Spinal cord (tissue), 10 donors: ENCODE measurements around the gene RFX8. TPM values are rescaled to one million over a fixed set of nuclear protein-coding genes. Genes with fewer than 3 reads are reported as not detected.
"Not testable (repeated sequence)": the region's sequence is repeated elsewhere in the genome, so short reads cannot be mapped to it uniquely, and the experiment has no call there.

Source experiments
- DNase-seq, 6 donors: peaks; one replicate each; pipeline versions ENCODE4 v3.0.0 to v3.0.0-alpha.2; 2013 to 2015; ENCODE audit warnings: low spot score in 6 of 6, low read depth in 4 of 6
- H3K27ac ChIP-seq: one replicate; pipeline ENCODE4 v1.5.1; 2013; ENCODE audit warnings: low read depth, low read length, control low read depth
- H3K27me3 ChIP-seq: one replicate; pipeline ENCODE4 v1.6.1; 2013; ENCODE audit warnings: low read length; ENCODE audit not compliant: control insufficient read depth, insufficient read depth
- H3K36me3 ChIP-seq: one replicate; pipeline ENCODE4 v1.6.1; 2013; ENCODE audit warnings: low read length; ENCODE audit not compliant: control insufficient read depth, insufficient read depth
- H3K4me1 ChIP-seq: one replicate; pipeline ENCODE4 v1.6.1; 2013; ENCODE audit warnings: low read length; ENCODE audit not compliant: control insufficient read depth, insufficient read depth
- H3K4me3 ChIP-seq: one replicate; pipeline ENCODE4 v1.5.1; 2013; ENCODE audit warnings: low read depth, low read length, control low read depth
- H3K9me3 ChIP-seq: one replicate; pipeline ENCODE4 v1.6.1; 2013; ENCODE audit warnings: low read length; ENCODE audit not compliant: control insufficient read depth, insufficient read depth
- WGBS: methylation state at CpG from one replicate; pipeline ENCODE4 v1.1.5; 2013; ENCODE audit warnings: missing lambda C conversion rate; ENCODE audit not compliant: insufficient coverage; 5-methylcytosine and 5-hydroxymethylcytosine counted together
- polyA plus RNA-seq, 2 donors: library from polyadenylated mRNA; unstranded; fragments of 120-200 nt; gene quantifications; one replicate each; pipeline ENCODE4 v1.2.1, GENCODE V29; 2013; ENCODE audit not compliant: insufficient read length in 2 of 2
- total RNA-seq, 2 donors: library from RNA; depleted of rRNA in 1 of 2; stranded (reverse); fragments of 120-200 nt in 1 of 2; fragments of >200 nt in 1 of 2; gene quantifications; one replicate each; pipeline versions ENCODE4 v1.2.3 to v1.2.4, GENCODE V29; 2013 to 2014
- donor health status: healthy.

The RFX8 gene
- total and polyA plus RNA-seq, 4 donors: 0.66 to 1.4 (median 1.1) TPM

DNA sequence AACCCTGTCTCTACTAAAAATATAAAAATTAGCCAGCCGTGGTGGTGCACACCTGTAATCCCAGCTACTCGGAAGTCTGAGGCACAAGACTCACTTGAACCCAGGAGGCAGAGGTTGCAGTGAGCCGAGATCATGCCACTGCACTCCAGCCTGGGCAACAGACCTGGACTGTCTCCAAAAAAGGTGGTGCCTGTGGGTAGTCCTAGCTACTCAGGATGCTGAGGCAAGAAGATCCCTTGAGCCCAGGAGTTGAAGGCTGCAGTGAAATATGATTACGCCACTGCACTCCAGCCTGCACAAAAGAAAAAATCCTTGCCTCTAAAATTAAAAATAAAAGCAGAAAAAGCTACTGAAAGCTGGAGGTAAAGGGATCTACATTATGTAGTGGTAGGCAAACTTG lies 122.3 kb downstream of the RFX8 start:
- not testable (repeated sequence) for H3K4me3 ChIP-seq, DNase-seq, H3K27me3 ChIP-seq, H3K27ac ChIP-seq, H3K36me3 ChIP-seq, H3K4me1 ChIP-seq, H3K9me3 ChIP-seq
- WGBS: 88% methylated on average over 3 of the region's 4 CpGs

DNA sequence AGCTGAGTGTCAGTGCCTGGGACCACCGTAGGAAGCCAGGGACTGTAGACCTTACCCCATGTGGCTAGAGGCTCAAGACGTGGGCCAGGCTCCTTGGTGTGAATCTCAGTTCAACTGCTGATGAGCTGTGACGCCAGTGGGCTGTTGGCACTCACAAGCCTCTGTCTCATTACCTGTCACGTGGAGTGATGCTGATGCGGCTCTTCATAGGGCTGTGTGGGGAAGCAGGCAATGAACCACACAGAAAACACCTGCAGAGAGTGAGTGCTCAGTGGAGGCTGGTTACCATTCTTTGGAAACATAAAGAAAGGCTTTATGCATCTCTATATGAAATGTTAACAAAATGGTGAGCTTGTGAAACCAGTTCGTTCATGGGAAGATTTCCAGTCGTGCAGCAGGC lies 123.7 kb downstream of the RFX8 start:
- 74% methylated on average over 7 of the region's 7 CpGs for WGBS
- Histone ChIP-seq H3K27me3 (no peaks in the 10 kb centered on the region), H3K4me1 (peaks cover 7% of the 10 kb centered on the region), H3K36me3 (no peaks in the 10 kb centered on the region), H3K9me3 (no peaks in the 10 kb centered on the region), H3K4me3 (no peak overlapping the region), H3K27ac (no peak overlapping the region)
- DNase-seq: no peak

DNA sequence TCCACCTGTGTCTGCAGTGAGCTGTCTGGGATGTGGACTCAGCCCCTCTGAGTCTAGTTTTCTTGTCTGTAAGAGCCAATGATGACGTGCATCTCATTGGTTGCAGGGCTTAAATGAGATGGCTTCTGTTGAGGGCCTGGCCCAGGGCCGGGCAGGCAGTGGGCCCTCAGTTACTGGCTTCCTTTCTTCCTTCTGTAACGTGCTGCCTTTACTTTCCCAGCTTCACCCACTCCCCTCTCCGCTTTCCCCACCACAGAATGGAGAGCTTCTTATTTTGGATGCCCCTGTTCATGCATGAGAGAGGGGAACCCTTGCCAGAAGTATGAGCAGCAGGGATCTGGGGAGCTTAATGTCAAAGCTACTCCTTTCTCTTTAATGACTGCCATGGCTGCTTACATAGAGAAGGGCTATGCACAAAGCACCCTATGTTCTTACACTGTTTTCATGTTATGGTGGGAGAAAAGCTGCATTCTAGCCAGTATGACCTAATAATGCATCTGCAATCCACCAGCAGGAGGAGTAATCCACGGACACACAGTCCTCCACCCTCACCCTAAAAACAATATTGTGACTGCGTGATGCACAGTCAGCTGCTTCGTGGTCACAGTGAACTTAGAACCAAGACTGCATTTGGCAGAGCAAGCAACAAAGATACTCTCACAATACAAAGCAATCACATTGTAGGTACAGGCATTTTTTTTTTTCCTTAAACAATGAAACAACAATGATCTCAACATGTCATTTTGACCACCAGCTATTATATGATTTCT lies 124.8 kb downstream of the RFX8 start:
- H3K4me1 ChIP-seq: peaks cover 7% of the 10 kb centered on the region
- WGBS: 77% methylated on average over 4 of the region's 7 CpGs
- H3K36me3 ChIP-seq: no peaks in the 10 kb centered on the region
- H3K9me3 ChIP-seq: no peaks in the 10 kb centered on the region
- no peak overlapping the region for H3K27ac ChIP-seq
- DNase-seq: peak in 1 of 6 donors; percentile 34
- no peak overlapping the region for H3K4me3 ChIP-seq
- no peaks in the 10 kb centered on the region for H3K27me3 ChIP-seq

DNA sequence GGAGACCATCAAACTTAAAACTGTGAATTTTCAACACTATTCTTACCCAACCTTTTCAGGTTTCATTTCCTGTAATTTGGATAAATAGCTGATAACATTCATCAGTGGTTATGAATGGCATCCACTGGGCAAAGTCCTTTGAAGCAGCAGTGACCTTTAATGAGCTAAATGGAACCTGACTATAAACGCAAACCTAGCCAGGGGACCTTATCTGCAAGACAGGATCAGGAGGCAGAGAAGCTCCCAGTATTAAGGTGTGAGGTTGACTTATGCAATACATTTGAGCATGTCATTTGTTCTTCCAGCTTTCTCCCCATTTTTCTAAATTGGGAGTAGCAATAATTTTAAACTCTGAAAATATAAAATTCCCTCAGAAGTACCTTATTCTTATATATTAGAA lies 126.0 kb downstream of the RFX8 start:
- Histone ChIP-seq H3K27me3 (no peaks in the 10 kb centered on the region), H3K4me1 (peaks cover 12% of the 10 kb centered on the region), H3K36me3 (no peaks in the 10 kb centered on the region), H3K27ac (no peak overlapping the region), H3K9me3 (no peaks in the 10 kb centered on the region), H3K4me3 (no peak overlapping the region)
- DNase-seq: no peak
- WGBS: no CpG with 5 or more reads among the region's 1 CpG

Other genes starting within 250 kb of the RFX8 start
- 10 to 100 TPM; 18.6 to 42.5 TPM for gene CNOT11, start 222.2 kb downstream of the RFX8 start, total RNA-seq
- gene CNOT11, start 222.2 kb downstream of the RFX8 start, polyA plus RNA-seq: 10 to 100 TPM; 33.1 TPM
- gene RNF149, start 166.4 kb downstream of the RFX8 start, total RNA-seq: 10 to 100 TPM; 37.7 to 55.8 TPM
- 10 to 100 TPM; 31.8 to 41.8 TPM for gene RNF149, start 166.4 kb downstream of the RFX8 start, polyA plus RNA-seq
- gene CREG2, start 87.6 kb downstream of the RFX8 start, total RNA-seq: 10 to 100 TPM in 1 of 2 donors, 1 to 10 TPM in 1; 8.1 to 48.5 TPM
- gene CREG2, start 87.6 kb downstream of the RFX8 start, polyA plus RNA-seq: 10 to 100 TPM; 24.7 to 34.4 TPM
- 100 to 1,000 TPM; 106 to 164 TPM for gene MAP4K4, start 222.6 kb upstream of the RFX8 start, total RNA-seq
- 100 to 1,000 TPM; 236 to 363 TPM for gene MAP4K4, start 222.6 kb upstream of the RFX8 start, polyA plus RNA-seq